ENCODE measurements around the gene MICB.

DNA sequence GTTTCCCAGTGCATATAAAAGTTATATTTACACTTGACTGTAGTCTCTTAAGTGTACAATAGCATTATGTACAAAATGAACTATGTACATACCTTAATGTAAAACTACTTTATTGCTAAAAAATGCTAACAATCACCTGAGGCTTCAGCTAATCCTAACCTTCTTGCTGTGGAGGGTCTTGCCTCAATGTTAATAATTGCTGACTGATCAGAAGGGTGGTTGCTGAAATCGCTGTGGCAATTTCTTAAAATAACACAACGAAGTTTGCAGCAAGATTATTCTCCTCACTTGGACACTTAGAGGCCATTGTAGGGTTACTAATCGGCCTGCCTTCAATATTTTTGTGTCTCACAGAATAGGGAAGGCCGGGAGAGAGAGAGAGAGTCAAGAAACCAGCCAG is 24.7 kb upstream of the MICB start:
- TF ChIP-seq TAF1 (IDR thresholded peaks at IDR 0.05; ENCODE audit: borderline replicate concordance, low read depth, low read length), result no peak
- no peak for TF ChIP-seq POLR2A (IDR thresholded peaks at IDR 0.05; ENCODE audit: low read depth, low read length)
- TF ChIP-seq POLR2AphosphoS5 (IDR thresholded peaks at IDR 0.05; ENCODE audit: low read depth, low read length), result no peak

All from GM12892 (cell line).